Neural cell (in vitro differentiated cells): ENCODE data around the gene SMC5. TPM values are rescaled to one million over a fixed set of nuclear protein-coding genes. Genes with fewer than 3 reads are reported as not detected.

Source experiments
- H2AFZ ChIP-seq: fragments of 200-600, 300-800 bp; sonication (generic), shearing (Covaris generic); 2 replicates; pipeline ENCODE4 v1.6.0; 2014; ENCODE audit warnings: low read depth, mild to moderate bottlenecking, antibody characterized with exemption, low read length, moderate library complexity
- H3F3A ChIP-seq: fragments of 200-600 bp; shearing (Covaris generic); 2 replicates; pipeline ENCODE4 v1.6.1; 2016; ENCODE audit warnings: mild to moderate bottlenecking, moderate library complexity, mixed read lengths, antibody characterized with exemption, low read length; ENCODE audit not compliant: insufficient read depth, poor library complexity, severe bottlenecking
- H3K27ac ChIP-seq: fragments of 200-600, 300-800 bp; sonication (generic), shearing (Covaris generic); 2 replicates; pipeline ENCODE4 v1.5.1; 2014; ENCODE audit warnings: mild to moderate bottlenecking, low read length, moderate library complexity
- H3K27me3 ChIP-seq: fragments of 300-800, 200-600 bp; sonication (generic), shearing (Covaris generic); 2 replicates; pipeline ENCODE4 v1.6.0; 2014; ENCODE audit warnings: mild to moderate bottlenecking, low read depth, low read length, moderate library complexity; ENCODE audit not compliant: insufficient read depth
- H3K36me3 ChIP-seq: fragments of 300-800, 200-600 bp; sonication (generic), shearing (Covaris generic); 2 replicates; pipeline ENCODE4 v1.5.1; 2014; ENCODE audit warnings: mild to moderate bottlenecking, antibody characterized with exemption, low read length, moderate library complexity; ENCODE audit not compliant: insufficient read depth
- H3K4me2 ChIP-seq: fragments of 300-800, 200-600 bp; sonication (generic), shearing (Covaris generic); 2 replicates; pipeline ENCODE4 v1.6.0; 2014; ENCODE audit warnings: mild to moderate bottlenecking, low read length
- H3K4me3 ChIP-seq: fragments of 300-800, 200-600 bp; sonication (generic), shearing (Covaris generic); 2 replicates; pipeline ENCODE4 v1.5.1; 2014; ENCODE audit warnings: mild to moderate bottlenecking, low read length, moderate library complexity
- H3K79me2 ChIP-seq: fragments of 200-600 bp; shearing (Covaris generic); replicated peaks from 2 replicates; pipeline ENCODE4 v1.6.0; 2014; ENCODE audit warnings: mild to moderate bottlenecking, low read length, moderate library complexity; ENCODE audit not compliant: insufficient read depth
- H3K9ac ChIP-seq: fragments of 300-800, 200-600 bp; sonication (generic), shearing (Covaris generic); 2 replicates; pipeline ENCODE4 v1.6.1; 2016; ENCODE audit warnings: mild to moderate bottlenecking, low read length, mixed read lengths
- H3K9me2 ChIP-seq: fragments of 200-600 bp; shearing (Covaris generic); 2 replicates; pipeline ENCODE4 v1.6.1; 2016; ENCODE audit warnings: mild to moderate bottlenecking, low read length, mixed read lengths; ENCODE audit not compliant: insufficient read depth
- H3K9me3 ChIP-seq: fragments of 200-600, 300-800 bp; sonication (generic), shearing (Covaris generic); 2 replicates; pipeline ENCODE4 v1.6.1; 2016; ENCODE audit warnings: mild to moderate bottlenecking, mixed run types, low read length, moderate library complexity, mixed read lengths
- H4K20me1 ChIP-seq: fragments of 200-600 bp; shearing (Covaris generic); 2 replicates; pipeline ENCODE4 v1.6.1; 2016; ENCODE audit warnings: mild to moderate bottlenecking, mixed run types; ENCODE audit not compliant: insufficient read depth
- EP300 ChIP-seq: fragments of 450-650 bp; conservative IDR thresholded peaks from 2 replicates; pipeline ENCODE4 v1.6.1; 2014; ENCODE audit warnings: antibody characterized with exemption, mild to moderate bottlenecking, moderate library complexity; ENCODE audit not compliant: poor library complexity, severe bottlenecking
- EZH2 ChIP-seq: fragments of 200-600, 300-800 bp; shearing (Covaris generic), sonication (generic); IDR thresholded peaks from 2 replicates; pipeline ENCODE4 v1.6.1; 2014; ENCODE audit warnings: antibody characterized with exemption, low read length, borderline replicate concordance, mild to moderate bottlenecking; ENCODE audit not compliant: insufficient read depth, poor library complexity, severe bottlenecking
- MXI1 ChIP-seq: fragments of 450-650 bp; conservative IDR thresholded peaks from 2 replicates; pipeline ENCODE4 v1.6.1; 2014; ENCODE audit warnings: antibody characterized with exemption, mild to moderate bottlenecking; ENCODE audit not compliant: poor library complexity, severe bottlenecking
- POLR2AphosphoS5 ChIP-seq: IDR thresholded peaks from 2 replicates; pipeline ENCODE4 v1.6.1; 2012
- RAD21 ChIP-seq: fragments of 450-650 bp; conservative IDR thresholded peaks from 2 replicates; pipeline ENCODE4 v1.6.1; 2014; ENCODE audit warnings: antibody characterized with exemption, mild to moderate bottlenecking, moderate library complexity
- SMC3 ChIP-seq: fragments of 450-650 bp; conservative IDR thresholded peaks from 2 replicates; pipeline ENCODE4 v1.6.1; 2014; ENCODE audit warnings: antibody characterized with exemption, mild to moderate bottlenecking, moderate library complexity; ENCODE audit not compliant: poor library complexity
- TAF1 ChIP-seq: IDR thresholded peaks from 2 replicates; pipeline ENCODE4 v1.6.1; 2012; ENCODE audit warnings: low read depth
- polyA plus RNA-seq: library from polyadenylated mRNA; depleted of rRNA; stranded (reverse); fragments of >200 nt; gene quantifications from 2 replicates; pipeline ENCODE4 v1.2.3, GENCODE V29; 2014
- TF ChIP-seq, protein P1 (sequence below): fragments of 450-650 bp; IDR thresholded peaks from 2 replicates; pipeline ENCODE4 v1.5.1; 2014; ENCODE audit warnings: antibody characterized with exemption, mild to moderate bottlenecking, moderate library complexity; ENCODE audit not compliant: poor library complexity, severe bottlenecking
- TF ChIP-seq, protein P2 (sequence below): IDR thresholded peaks from 2 replicates; pipeline ENCODE4 v1.6.1; 2012; ENCODE audit warnings: borderline replicate concordance

SMC5 gene
- polyA plus RNA-seq, 1 donor from 2014 or later = 37.2 TPM

DNA sequence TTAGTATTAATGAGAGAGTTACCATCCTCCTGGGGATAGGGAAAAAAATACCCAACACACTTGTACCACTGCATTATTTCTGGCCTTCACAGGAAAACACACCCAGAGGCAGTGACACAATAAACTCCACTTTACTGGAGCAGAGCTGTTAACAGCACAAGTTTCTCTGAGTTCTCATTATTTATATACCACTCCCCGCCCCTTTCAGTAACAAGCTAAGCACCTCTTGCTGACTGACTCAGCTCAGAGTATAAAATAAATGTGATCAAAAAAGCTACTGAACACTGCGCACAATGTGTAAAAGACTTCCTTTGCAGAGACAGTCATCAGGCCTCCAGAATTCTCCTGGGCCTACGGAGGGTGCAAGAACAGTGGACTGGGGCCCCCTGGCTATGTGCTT lies 134.1 kb downstream of the SMC5 start:
- Histone ChIP-seq H3K36me3 (no peaks in the 10 kb centered on the region), H3K9me3 (no peaks in the 10 kb centered on the region)

DNA sequence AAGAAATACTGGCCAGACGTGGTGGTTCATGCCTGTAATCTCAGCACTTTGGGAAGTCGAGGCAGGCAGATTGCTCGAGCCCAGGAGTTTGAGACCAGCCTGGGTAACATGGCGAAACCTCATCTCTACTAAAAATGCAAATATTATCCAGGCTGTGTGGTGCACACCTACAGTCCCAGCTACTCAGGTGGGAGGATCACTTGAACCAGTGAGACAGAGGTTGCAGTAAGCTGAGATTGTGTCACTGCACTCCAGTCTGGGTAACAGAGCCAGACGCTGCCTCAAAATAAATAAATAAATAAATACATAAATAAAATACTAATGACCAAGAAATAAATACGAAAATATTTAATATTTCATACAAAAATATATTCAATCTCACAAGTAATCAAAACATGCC lies 136.9 kb downstream of the SMC5 start:
- Histone ChIP-seq H3K4me3 (no peak overlapping the region), H3K27ac (no peak overlapping the region), H3K27me3 (no peaks in the 10 kb centered on the region), H3K36me3 (no peaks in the 10 kb centered on the region), H3K9me2 (no peaks in the 10 kb centered on the region), H3K4me2 (no peak overlapping the region), H3K9me3 (no peaks in the 10 kb centered on the region), H2AFZ (no peak overlapping the region), H3K79me2 (no peaks in the 10 kb centered on the region), H3K9ac (no peak overlapping the region), H3F3A (no peaks in the 10 kb centered on the region), H4K20me1 (no peaks in the 10 kb centered on the region)
- TF ChIP-seq POLR2AphosphoS5 (no peak), TAF1 (no peak), EZH2 (no peak), MXI1 (no peak), SMC3 (no peak), RAD21 (no peak), EP300 (no peak)
- TF ChIP-seq, protein P1, sequence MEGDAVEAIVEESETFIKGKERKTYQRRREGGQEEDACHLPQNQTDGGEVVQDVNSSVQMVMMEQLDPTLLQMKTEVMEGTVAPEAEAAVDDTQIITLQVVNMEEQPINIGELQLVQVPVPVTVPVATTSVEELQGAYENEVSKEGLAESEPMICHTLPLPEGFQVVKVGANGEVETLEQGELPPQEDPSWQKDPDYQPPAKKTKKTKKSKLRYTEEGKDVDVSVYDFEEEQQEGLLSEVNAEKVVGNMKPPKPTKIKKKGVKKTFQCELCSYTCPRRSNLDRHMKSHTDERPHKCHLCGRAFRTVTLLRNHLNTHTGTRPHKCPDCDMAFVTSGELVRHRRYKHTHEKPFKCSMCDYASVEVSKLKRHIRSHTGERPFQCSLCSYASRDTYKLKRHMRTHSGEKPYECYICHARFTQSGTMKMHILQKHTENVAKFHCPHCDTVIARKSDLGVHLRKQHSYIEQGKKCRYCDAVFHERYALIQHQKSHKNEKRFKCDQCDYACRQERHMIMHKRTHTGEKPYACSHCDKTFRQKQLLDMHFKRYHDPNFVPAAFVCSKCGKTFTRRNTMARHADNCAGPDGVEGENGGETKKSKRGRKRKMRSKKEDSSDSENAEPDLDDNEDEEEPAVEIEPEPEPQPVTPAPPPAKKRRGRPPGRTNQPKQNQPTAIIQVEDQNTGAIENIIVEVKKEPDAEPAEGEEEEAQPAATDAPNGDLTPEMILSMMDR = no peak
- TF ChIP-seq, protein P2, sequence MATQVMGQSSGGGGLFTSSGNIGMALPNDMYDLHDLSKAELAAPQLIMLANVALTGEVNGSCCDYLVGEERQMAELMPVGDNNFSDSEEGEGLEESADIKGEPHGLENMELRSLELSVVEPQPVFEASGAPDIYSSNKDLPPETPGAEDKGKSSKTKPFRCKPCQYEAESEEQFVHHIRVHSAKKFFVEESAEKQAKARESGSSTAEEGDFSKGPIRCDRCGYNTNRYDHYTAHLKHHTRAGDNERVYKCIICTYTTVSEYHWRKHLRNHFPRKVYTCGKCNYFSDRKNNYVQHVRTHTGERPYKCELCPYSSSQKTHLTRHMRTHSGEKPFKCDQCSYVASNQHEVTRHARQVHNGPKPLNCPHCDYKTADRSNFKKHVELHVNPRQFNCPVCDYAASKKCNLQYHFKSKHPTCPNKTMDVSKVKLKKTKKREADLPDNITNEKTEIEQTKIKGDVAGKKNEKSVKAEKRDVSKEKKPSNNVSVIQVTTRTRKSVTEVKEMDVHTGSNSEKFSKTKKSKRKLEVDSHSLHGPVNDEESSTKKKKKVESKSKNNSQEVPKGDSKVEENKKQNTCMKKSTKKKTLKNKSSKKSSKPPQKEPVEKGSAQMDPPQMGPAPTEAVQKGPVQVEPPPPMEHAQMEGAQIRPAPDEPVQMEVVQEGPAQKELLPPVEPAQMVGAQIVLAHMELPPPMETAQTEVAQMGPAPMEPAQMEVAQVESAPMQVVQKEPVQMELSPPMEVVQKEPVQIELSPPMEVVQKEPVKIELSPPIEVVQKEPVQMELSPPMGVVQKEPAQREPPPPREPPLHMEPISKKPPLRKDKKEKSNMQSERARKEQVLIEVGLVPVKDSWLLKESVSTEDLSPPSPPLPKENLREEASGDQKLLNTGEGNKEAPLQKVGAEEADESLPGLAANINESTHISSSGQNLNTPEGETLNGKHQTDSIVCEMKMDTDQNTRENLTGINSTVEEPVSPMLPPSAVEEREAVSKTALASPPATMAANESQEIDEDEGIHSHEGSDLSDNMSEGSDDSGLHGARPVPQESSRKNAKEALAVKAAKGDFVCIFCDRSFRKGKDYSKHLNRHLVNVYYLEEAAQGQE = no peak

More for the DNA sequence above, 134.1 kb downstream of the SMC5 start:
- Histone ChIP-seq H3F3A (no peaks in the 10 kb centered on the region), H3K27ac (no peak overlapping the region), H3K4me3 (no peak overlapping the region), H4K20me1 (no peaks in the 10 kb centered on the region), H3K9ac (no peak overlapping the region), H3K79me2 (no peaks in the 10 kb centered on the region), H3K9me2 (no peaks in the 10 kb centered on the region), H3K4me2 (no peak overlapping the region), H3K27me3 (no peaks in the 10 kb centered on the region), H2AFZ (no peak overlapping the region)
- TF ChIP-seq, protein P2 = no peak
- TF ChIP-seq EZH2 = no peak
- TF ChIP-seq EP300 = no peak
- no peak for TF ChIP-seq SMC3
- TF ChIP-seq TAF1 = no peak
- TF ChIP-seq POLR2AphosphoS5 = no peak
- no peak for TF ChIP-seq RAD21
- TF ChIP-seq, protein P1 = no peak
- TF ChIP-seq MXI1 = no peak
